ENCODE measurements around the gene RPL18. TPM values are rescaled to one million over a fixed set of nuclear protein-coding genes. Genes with fewer than 3 reads are reported as not detected.

Gene RPL18
- total RNA-seq, 1 donor from 2014 or later, result 1,815 TPM

GRCh38 chr19:48625891-48626327, 6.9 kb upstream of the RPL18 start:
- H3K4me3 Mint-ChIP-seq, result peak overlapping the region; percentile 90
- no peaks in the 10 kb centered on the region for H3K9me3 Mint-ChIP-seq
- no peak overlapping the region for H3K27ac Mint-ChIP-seq
- TF ChIP-seq CTCF (conservative IDR thresholded peaks at IDR 0.05), result no peak
- no peaks in the 10 kb centered on the region for H3K27me3 Mint-ChIP-seq
- peaks cover 36% of the 10 kb centered on the region for H3K4me1 Mint-ChIP-seq (ENCODE audit: unreplicated experiment)
- DNase-seq (ENCODE audit: extremely low spot score, unreplicated experiment), result no peak
- H3K36me3 Mint-ChIP-seq, result no peaks in the 10 kb centered on the region

- H3K36me3 Mint-ChIP-seq, result no peaks in the 10 kb centered on the region
- DNase-seq (ENCODE audit: extremely low spot score, unreplicated experiment), result no peak
- H3K4me3 Mint-ChIP-seq, result peak overlapping the region; percentile 90
- H3K9me3 Mint-ChIP-seq, result no peaks in the 10 kb centered on the region
- no peak for TF ChIP-seq CTCF (conservative IDR thresholded peaks at IDR 0.05)
- H3K27ac Mint-ChIP-seq, result peak overlapping the region; percentile 95
- H3K4me1 Mint-ChIP-seq (ENCODE audit: unreplicated experiment), result peaks cover 31% of the 10 kb centered on the region
- H3K27me3 Mint-ChIP-seq, result no peaks in the 10 kb centered on the region
Observed at GRCh38 chr19:48624791-48625723, 6.1 kb upstream of the RPL18 start.

DNA sequence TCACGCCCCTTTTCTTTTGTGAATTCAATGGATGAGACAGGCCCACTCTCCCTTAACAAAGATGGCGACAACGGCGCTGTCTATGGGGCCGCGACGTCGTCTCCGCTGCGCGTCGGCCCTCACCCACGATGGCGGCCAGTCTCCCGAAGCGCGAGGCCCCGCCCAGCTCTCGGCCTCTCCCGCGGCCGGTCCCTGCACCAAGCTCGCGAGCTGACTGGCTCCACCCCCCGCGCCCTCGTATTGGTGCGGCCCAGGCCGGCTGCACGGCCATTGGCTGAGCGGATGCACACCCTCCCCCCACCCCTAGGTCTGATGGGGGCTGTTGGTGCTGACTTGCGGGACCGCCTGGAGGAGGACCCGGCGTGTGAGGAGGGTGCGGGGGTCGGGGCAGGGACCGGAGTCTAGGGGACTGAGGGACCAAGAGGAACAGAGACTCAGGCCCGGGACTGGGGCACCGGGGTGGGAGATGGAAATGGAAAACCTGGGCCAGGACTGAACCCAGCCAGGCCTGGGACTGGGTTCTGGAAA, 5.2 kb upstream of the RPL18 start:
- Mint-ChIP-seq H3K4me1 (ENCODE audit: unreplicated experiment) (peaks cover 32% of the 10 kb centered on the region), H3K36me3 (no peaks in the 10 kb centered on the region), H3K9me3 (no peaks in the 10 kb centered on the region), H3K27me3 (no peaks in the 10 kb centered on the region), H3K27ac (peak overlapping the region; percentile 95), H3K4me3 (peak overlapping the region; percentile 90)
- peak; percentile 99 for DNase-seq (ENCODE audit: extremely low spot score, unreplicated experiment)
- TF ChIP-seq CTCF (conservative IDR thresholded peaks at IDR 0.05), result no peak

DNA sequence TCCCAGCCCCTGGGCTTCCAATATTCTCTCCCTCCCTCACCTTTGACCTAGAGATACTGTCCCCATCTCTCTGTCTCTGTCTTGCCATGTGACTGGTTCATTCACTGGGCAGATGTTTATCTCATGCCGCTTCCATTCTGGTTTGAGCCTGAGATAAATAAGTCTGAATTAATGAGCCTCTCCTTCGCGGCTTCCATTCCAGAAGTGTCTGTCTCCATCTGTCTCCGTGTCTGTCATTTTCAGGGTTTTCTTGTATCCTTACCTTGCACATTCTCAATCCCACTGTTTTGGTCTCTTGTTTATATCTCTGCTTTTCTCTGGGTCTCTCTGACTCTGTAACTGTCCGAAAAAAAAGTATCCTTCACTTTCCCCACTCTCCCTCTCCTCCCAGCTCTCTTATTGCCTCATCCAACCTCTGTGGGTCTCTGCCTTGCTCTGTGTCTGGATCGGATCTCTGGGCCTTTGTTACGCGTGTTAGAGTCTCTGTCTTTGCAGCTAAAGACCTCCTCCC, 4.6 kb upstream of the RPL18 start:
- Mint-ChIP-seq H3K4me1 (ENCODE audit: unreplicated experiment) (peaks cover 32% of the 10 kb centered on the region), H3K27me3 (no peaks in the 10 kb centered on the region), H3K36me3 (peaks cover 1% of the 10 kb centered on the region), H3K27ac (peak overlapping the region; percentile 95), H3K9me3 (no peaks in the 10 kb centered on the region), H3K4me3 (peak overlapping the region; percentile 90)
- DNase-seq (ENCODE audit: extremely low spot score, unreplicated experiment), result no peak
- TF ChIP-seq CTCF (conservative IDR thresholded peaks at IDR 0.05), result no peak

- H3K27ac Mint-ChIP-seq, result peak overlapping the region; percentile 99
- no peak for DNase-seq (ENCODE audit: extremely low spot score, unreplicated experiment)
- peaks cover 29% of the 10 kb centered on the region for H3K4me1 Mint-ChIP-seq (ENCODE audit: unreplicated experiment)
- peak; percentile 35 for TF ChIP-seq CTCF (conservative IDR thresholded peaks at IDR 0.05)
- H3K9me3 Mint-ChIP-seq, result no peaks in the 10 kb centered on the region
- no peaks in the 10 kb centered on the region for H3K27me3 Mint-ChIP-seq
- peak overlapping the region; percentile 97 for H3K4me3 Mint-ChIP-seq
- H3K36me3 Mint-ChIP-seq, result peaks cover 9% of the 10 kb centered on the region
Observed at GRCh38 chr19:48619692-48620585, 961 bp upstream of the RPL18 start.
